Thoracic aorta (tissue), 2 donors: ENCODE measurements around the gene NLGN1. TPM values are rescaled to one million over a fixed set of nuclear protein-coding genes. Genes with fewer than 3 reads are reported as not detected.

Experiments
- ATAC-seq: fragments of 150-250 bp; one replicate; pipeline ENCODE4 v1.8.0; 2017; ENCODE audit warnings: low read depth; ENCODE audit not compliant: insufficient number of reproducible peaks, low FRiP score
- DNase-seq: peaks from one replicate; pipeline ENCODE4 v3.0.0-alpha.2; 2020; ENCODE audit warnings: low spot score
- H3K27ac ChIP-seq, 2 donors: fragments of 200-600 bp; sonication (generic); 1 replicate in 1 of 2; 2 replicates in 1 of 2; pipeline ENCODE4 v1.5.1; 2016; ENCODE audit warnings: mild to moderate bottlenecking in 2 of 2, moderate library complexity in 2 of 2
- H3K27me3 ChIP-seq: fragments of 200-600 bp; sonication (generic); replicated peaks from 2 replicates; pipeline ENCODE4 v1.6.0; 2016; ENCODE audit warnings: mild to moderate bottlenecking; ENCODE audit not compliant: insufficient read depth
- H3K36me3 ChIP-seq: fragments of 200-600 bp; sonication (generic); one replicate; pipeline ENCODE4 v1.5.1; 2016
- H3K4me1 ChIP-seq, 2 donors: fragments of 200-600 bp; sonication (generic); 1 replicate in 1 of 2; 2 replicates in 1 of 2; pipeline versions ENCODE4 v1.5.1 to v1.6.0; 2016; ENCODE audit warnings: low read depth in 2 of 2, mild to moderate bottlenecking in 1 of 2; ENCODE audit not compliant: control insufficient read depth in 1 of 2
- H3K4me3 ChIP-seq: fragments of 200-600 bp; sonication (generic); 2 replicates; pipeline ENCODE4 v1.5.1; 2016; ENCODE audit warnings: mild to moderate bottlenecking
- H3K9me3 ChIP-seq: fragments of 200-600 bp; sonication (generic); 2 replicates; pipeline ENCODE4 v1.5.1; 2016
- CTCF ChIP-seq: fragments of 200-600 bp; sonication (generic); IDR thresholded peaks from one replicate; pipeline ENCODE4 v1.5.1; 2019; ENCODE audit warnings: antibody characterized with exemption
- total RNA-seq, 2 donors: library from RNA; depleted of rRNA; stranded (reverse); fragments of >200 nt; gene quantifications; one replicate each; pipeline versions ENCODE4 v1.1.0 to v1.2.3, GENCODE V29; 2016

The NLGN1 gene
- total RNA-seq, 2 donors from 2014 or later: 17.8 to 18.3 TPM

GRCh38 chr3:173463250-173463649 is 65.7 kb downstream of the NLGN1 start:
- no peaks in the 10 kb centered on the region for H3K36me3 ChIP-seq
- no peaks in the 10 kb centered on the region for H3K9me3 ChIP-seq
- no peak overlapping the region for H3K4me3 ChIP-seq
- TF ChIP-seq CTCF: no peak
- no peaks in the 10 kb centered on the region for H3K27me3 ChIP-seq
- no peaks in the 10 kb centered on the region for H3K4me1 ChIP-seq
- H3K27ac ChIP-seq: no peak overlapping the region
- DNase-seq (no peak), ATAC-seq (no peak)

DNA sequence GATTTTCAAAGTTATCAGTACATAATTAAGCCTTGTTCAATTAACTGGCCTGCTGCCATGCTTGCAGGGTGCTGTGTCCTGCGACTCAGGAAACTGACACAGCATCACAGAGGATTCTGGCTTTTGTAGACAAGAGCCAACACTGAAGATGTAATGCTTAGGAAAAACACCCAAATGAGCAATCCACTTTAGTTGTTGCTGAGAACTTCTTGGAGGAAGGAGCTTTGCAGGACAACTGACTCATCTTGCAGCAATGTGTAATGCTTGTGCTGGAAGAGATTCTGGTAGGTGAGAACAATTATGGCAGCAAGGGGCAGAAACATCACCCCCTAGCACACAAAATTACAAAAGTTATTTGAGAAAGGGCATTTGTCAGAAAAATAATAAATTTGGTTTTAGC is 67.6 kb downstream of the NLGN1 start:
- H3K27me3 ChIP-seq: no peaks in the 10 kb centered on the region
- H3K27ac ChIP-seq: no peak overlapping the region
- no peaks in the 10 kb centered on the region for H3K9me3 ChIP-seq
- H3K36me3 ChIP-seq: no peaks in the 10 kb centered on the region
- no peaks in the 10 kb centered on the region for H3K4me1 ChIP-seq
- H3K4me3 ChIP-seq: no peak overlapping the region
- TF ChIP-seq CTCF: no peak
- ATAC-seq (no peak), DNase-seq (no peak)

- no peaks in the 10 kb centered on the region for H3K36me3 ChIP-seq
- no peaks in the 10 kb centered on the region for H3K9me3 ChIP-seq
- no peak for DNase-seq
- no peak for ATAC-seq
- H3K27me3 ChIP-seq: no peaks in the 10 kb centered on the region
- H3K4me3 ChIP-seq: no peak overlapping the region
- no peaks in the 10 kb centered on the region for H3K4me1 ChIP-seq
- TF ChIP-seq CTCF: no peak
- no peak overlapping the region for H3K27ac ChIP-seq
Observed at GRCh38 chr3:173465898-173466678, 68.5 kb downstream of the NLGN1 start.

- no peak overlapping the region for H3K4me3 ChIP-seq
- H3K27me3 ChIP-seq: no peaks in the 10 kb centered on the region
- H3K27ac ChIP-seq: no peak overlapping the region
- H3K36me3 ChIP-seq: no peaks in the 10 kb centered on the region
- H3K4me1 ChIP-seq: no peaks in the 10 kb centered on the region
- no peaks in the 10 kb centered on the region for H3K9me3 ChIP-seq
- ATAC-seq (no peak), DNase-seq (no peak)
- no peak for TF ChIP-seq CTCF
Observed at GRCh38 chr3:173467501-173467900, 70.0 kb downstream of the NLGN1 start.

DNA sequence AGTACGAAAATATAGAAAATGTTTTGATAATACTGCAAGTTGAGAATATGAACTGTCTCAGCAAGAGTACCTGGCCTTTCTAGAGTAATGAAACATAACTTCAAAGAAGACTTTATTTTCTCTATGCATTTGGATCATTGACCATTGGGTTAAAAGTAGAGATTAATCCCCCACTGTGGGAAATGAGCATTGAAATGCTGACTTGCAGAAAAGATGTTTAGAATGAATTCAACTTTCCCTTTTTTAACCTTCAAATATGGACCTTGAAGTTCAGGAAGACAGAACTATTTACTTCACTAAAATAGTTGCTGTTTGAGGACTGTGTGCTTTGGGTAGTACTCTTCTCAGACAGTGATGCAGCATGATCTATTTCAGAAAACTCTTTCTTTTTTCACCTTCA is 75.7 kb downstream of the NLGN1 start:
- ATAC-seq (no peak), DNase-seq (no peak)
- no peak overlapping the region for H3K4me3 ChIP-seq
- TF ChIP-seq CTCF: no peak
- no peaks in the 10 kb centered on the region for H3K27me3 ChIP-seq
- no peak overlapping the region for H3K27ac ChIP-seq
- H3K36me3 ChIP-seq: no peaks in the 10 kb centered on the region
- peaks cover 7% of the 10 kb centered on the region for H3K9me3 ChIP-seq
- no peaks in the 10 kb centered on the region for H3K4me1 ChIP-seq
